Vagina (tissue), 2 donors: ENCODE data around the gene SGMS2. TPM values are rescaled to one million over a fixed set of nuclear protein-coding genes. Genes with fewer than 3 reads are reported as not detected.

ENCODE experiments used
- DNase-seq, 2 donors: peaks; one replicate each; pipeline ENCODE4 v3.0.0-alpha.2; 2017; ENCODE audit errors: extremely low spot score in 2 of 2
- H3K27ac ChIP-seq: fragments of 200-600 bp; sonication (generic); one replicate; pipeline ENCODE4 v1.5.1; 2019
- H3K27me3 ChIP-seq: fragments of 200-600 bp; sonication (generic); one replicate; pipeline ENCODE4 v1.5.1; 2019
- H3K36me3 ChIP-seq, 2 donors: fragments of 200-600 bp; sonication (generic); one replicate each; pipeline ENCODE4 v1.5.1; 2017 to 2019
- H3K4me1 ChIP-seq: fragments of 200-600 bp; sonication (generic); one replicate; pipeline ENCODE4 v1.5.1; 2019
- H3K4me3 ChIP-seq, 2 donors: fragments of 200-600 bp; sonication (generic); 1 replicate in 1 of 2; 2 replicates in 1 of 2; pipeline ENCODE4 v1.5.1; 2016 to 2019
- H3K9me3 ChIP-seq: fragments of 200-600 bp; sonication (generic); one replicate; pipeline ENCODE4 v1.5.1; 2019
- CTCF ChIP-seq, 3 experiments: fragments of 450-650 bp in 2 of 3; fragments of 200-600 bp in 1 of 3; sonication (generic) in 1 of 3; IDR thresholded peaks; one replicate each; pipeline ENCODE4 v1.5.1; 2017 to 2019; ENCODE audit warnings: antibody characterized with exemption in 3 of 3, mild to moderate bottlenecking in 2 of 3, moderate library complexity in 2 of 3
- POLR2A ChIP-seq, 2 donors: fragments of 450-650 bp; IDR thresholded peaks; one replicate each; pipeline ENCODE4 v1.6.1; 2017; ENCODE audit warnings: antibody characterized with exemption in 2 of 2, mild to moderate bottlenecking in 2 of 2, moderate library complexity in 2 of 2
- POLR2AphosphoS5 ChIP-seq, 2 donors: sonication (generic); formaldehyde crosslinking; IDR thresholded peaks; one replicate each; pipeline ENCODE4 v1.9.0; 2017; ENCODE audit warnings: antibody characterized with exemption in 2 of 2, mild to moderate bottlenecking in 2 of 2, low read depth in 1 of 2; ENCODE audit not compliant: insufficient read depth in 1 of 2
- intact Hi-C: fragments of 100-400 bp; cut with DNase I; formaldehyde crosslinking; loops from one replicate; pipeline ENCODE4 v1.15.1; 2023
- total RNA-seq: library from RNA; depleted of rRNA; stranded (reverse); fragments of >200 nt; gene quantifications from one replicate; pipeline ENCODE4 v1.2.3, GENCODE V29; 2016

SGMS2 gene
- total RNA-seq, 1 donor from 2014 or later = 66.5 TPM

- Histone ChIP-seq H3K36me3 (no peaks in the 10 kb centered on the region), H3K4me3 (no peak overlapping the region), H3K4me1 (no peaks in the 10 kb centered on the region), H3K27ac (no peak overlapping the region), H3K27me3 (no peaks in the 10 kb centered on the region), H3K9me3 (no peaks in the 10 kb centered on the region)
- DNase-seq = no peak
- intact Hi-C loops = no loop called here
- TF ChIP-seq CTCF (IDR thresholded peaks at IDR 0.05) = no peak
- no peak for TF ChIP-seq POLR2A (IDR thresholded peaks at IDR 0.05)
- TF ChIP-seq POLR2AphosphoS5 (IDR thresholded peaks at IDR 0.05; ENCODE audit: insufficient read depth in 1 of 2, low read depth in 1 of 2) = no peak
These were observed 10.0 kb upstream of the SGMS2 start for GRCh38 chr4:107814758-107815157.

GRCh38 chr4:107815158-107815557, 9.6 kb upstream of the SGMS2 start:
- intact Hi-C loops = no loop called here
- TF ChIP-seq CTCF (IDR thresholded peaks at IDR 0.05) (no peak), POLR2A (IDR thresholded peaks at IDR 0.05) (no peak), POLR2AphosphoS5 (IDR thresholded peaks at IDR 0.05; ENCODE audit: insufficient read depth in 1 of 2, low read depth in 1 of 2) (no peak)
- Histone ChIP-seq H3K27ac (no peak overlapping the region), H3K36me3 (no peaks in the 10 kb centered on the region), H3K9me3 (no peaks in the 10 kb centered on the region), H3K4me3 (no peak overlapping the region), H3K4me1 (no peaks in the 10 kb centered on the region), H3K27me3 (no peaks in the 10 kb centered on the region)
- DNase-seq = no peak

- intact Hi-C loops = no loop called here
- TF ChIP-seq POLR2AphosphoS5 (IDR thresholded peaks at IDR 0.05; ENCODE audit: insufficient read depth in 1 of 2, low read depth in 1 of 2) = no peak
- no peak for TF ChIP-seq POLR2A (IDR thresholded peaks at IDR 0.05)
- TF ChIP-seq CTCF (IDR thresholded peaks at IDR 0.05) = no peak
These were observed 6.3 kb upstream of the SGMS2 start for GRCh38 chr4:107818301-107818910.

GRCh38 chr4:107823870-107824349, 822 bp upstream of the SGMS2 start:
- Histone ChIP-seq H3K4me1 (peaks cover 30% of the 10 kb centered on the region), H3K27me3 (no peaks in the 10 kb centered on the region), H3K4me3 (peak overlapping the region; percentile 94), H3K9me3 (no peaks in the 10 kb centered on the region), H3K27ac (peak overlapping the region; percentile 94), H3K36me3 (no peaks in the 10 kb centered on the region)
- DNase-seq = no peak
- intact Hi-C loops = no loop called here
- no peak for TF ChIP-seq POLR2A (IDR thresholded peaks at IDR 0.05)
- no peak for TF ChIP-seq POLR2AphosphoS5 (IDR thresholded peaks at IDR 0.05; ENCODE audit: insufficient read depth in 1 of 2, low read depth in 1 of 2)
- TF ChIP-seq CTCF (IDR thresholded peaks at IDR 0.05) = no peak

More at GRCh38 chr4:107818301-107818910, 6.3 kb upstream of the SGMS2 start:
- DNase-seq = no peak
- Histone ChIP-seq H3K4me3 (no peak overlapping the region), H3K36me3 (no peaks in the 10 kb centered on the region), H3K27me3 (no peaks in the 10 kb centered on the region), H3K9me3 (no peaks in the 10 kb centered on the region), H3K27ac (no peak overlapping the region), H3K4me1 (no peaks in the 10 kb centered on the region)

GRCh38 chr4:107825072-107825824, 516 bp downstream of the SGMS2 start:
- Histone ChIP-seq H3K9me3 (no peaks in the 10 kb centered on the region), H3K4me1 (peaks cover 30% of the 10 kb centered on the region), H3K27ac (peak overlapping the region; percentile 94), H3K36me3 (no peaks in the 10 kb centered on the region), H3K27me3 (no peaks in the 10 kb centered on the region), H3K4me3 (peak overlapping the region; percentile 94)
- no peak for DNase-seq
- TF ChIP-seq POLR2AphosphoS5 (IDR thresholded peaks at IDR 0.05; ENCODE audit: insufficient read depth in 1 of 2, low read depth in 1 of 2) = no peak
- TF ChIP-seq CTCF (IDR thresholded peaks at IDR 0.05) = no peak
- no peak for TF ChIP-seq POLR2A (IDR thresholded peaks at IDR 0.05)
- intact Hi-C loops = no loop called here
